Heart right ventricle (tissue), 16 donors: ENCODE results near the gene GLUD2. TPM values are rescaled to one million over a fixed set of nuclear protein-coding genes. Genes with fewer than 3 reads are reported as not detected.

ENCODE experiments used
- ATAC-seq, 8 donors: fragments of 200-7000 bp; cut with Tn5 transposase; one replicate each; pipeline ENCODE4 v1.9.1; 2020; ENCODE audit warnings: mild to moderate bottlenecking in 8 of 8, moderate library complexity in 8 of 8, moderate number of reproducible peaks in 1 of 8
- DNase-seq, 2 donors: peaks; one replicate each; pipeline ENCODE4 v3.0.0-alpha.2; 2020
- H3K27ac ChIP-seq, 10 donors: fragments of 200-600 bp; sonication (generic) in 2 of 10; one replicate each; pipeline versions ENCODE4 v1.5.0 to v1.8.0; 2020 to 2022; ENCODE audit warnings: mild to moderate bottlenecking in 3 of 10
- H3K27me3 ChIP-seq, 7 donors: fragments of 200-600 bp; one replicate each; pipeline ENCODE4 v1.8.0; 2021 to 2022; ENCODE audit warnings: mild to moderate bottlenecking in 2 of 7
- H3K36me3 ChIP-seq, 9 donors: fragments of 200-600 bp; sonication (generic) in 1 of 9; one replicate each; pipeline versions ENCODE4 v1.5.0 to v1.8.0; 2020 to 2022; ENCODE audit warnings: mild to moderate bottlenecking in 2 of 9
- H3K4me1 ChIP-seq, 9 donors: fragments of 200-600 bp; sonication (generic) in 1 of 9; one replicate each; pipeline versions ENCODE4 v1.5.0 to v1.8.0; 2020 to 2022; ENCODE audit warnings: mild to moderate bottlenecking in 4 of 9
- H3K4me3 ChIP-seq, 10 donors: fragments of 200-600 bp; sonication (generic) in 2 of 10; one replicate each; pipeline versions ENCODE4 v1.5.0 to v1.8.0; 2020 to 2022; ENCODE audit warnings: mild to moderate bottlenecking in 7 of 10, moderate library complexity in 2 of 10
- H3K9me3 ChIP-seq, 11 donors: fragments of 200-600 bp in 10 of 11; sonication (generic) in 2 of 11; one replicate each; pipeline versions ENCODE4 v1.5.0 to v1.8.0; 2013 to 2022; ENCODE audit warnings: mild to moderate bottlenecking in 2 of 11, control low read depth in 1 of 11, moderate library complexity in 1 of 11
- CTCF ChIP-seq, 9 donors: fragments of 200-600 bp; sonication (generic) in 2 of 9; IDR thresholded peaks; one replicate each; pipeline versions ENCODE4 v1.5.0 to v1.8.0; 2021 to 2022; ENCODE audit warnings: antibody characterized with exemption in 9 of 9, mild to moderate bottlenecking in 5 of 9, moderate library complexity in 1 of 9
- WGBS, 2 donors: extraction: QIAGEN DNeasy Blood & Tissue Kit; methylation state at CpG; one replicate each; pipeline ENCODE4 v1.1.7; 2013; ENCODE audit warnings: inconsistent platforms in 1 of 2; 5-methylcytosine and 5-hydroxymethylcytosine counted together
- intact Hi-C, 10 donors: fragments of 100-400 bp; cut with DNase I; formaldehyde crosslinking; loops; one replicate each; pipeline versions ENCODE4 v1.11.1 to v1.14.2; 2022
- polyA plus RNA-seq, 2 donors: library from polyadenylated mRNA; stranded (reverse); fragments of 200-250 nt; gene quantifications; one replicate each; pipeline ENCODE4 v1.2.3, GENCODE V29; 2013
- total RNA-seq, 10 donors: library from RNA; stranded (reverse); fragmentation: NEBNext Ultra II Directional in 3 of 10; extraction: Animal tissue kit (Norgen Biotek cat#: 25700) in 3 of 10; gene quantifications; one replicate each; pipeline versions ENCODE4 v1.2.1 to v1.2.4, GENCODE V29; 2021 to 2023
- donor health status: Arrhythmogenic right ventricular cardiomyopathy.
- donor health status: ischemic (EF 13 %, LVEDD 7.1; RV severe dilation, severe dysfunction).
- donor health status: healthy with polysubstance abuse.
- donor health status: DM: no; HTN: yes; CAD: no.
- donor health status: DM: no; HTN: no; CAD: no.
- donor health status: ischemic (EF 25% LVEDD 6.9; RV normal size, moderate dysfunction).
- donor health status: ischemic (EF 25% LVEDD 5.7; RV mildly dilated, moderate dysfunction).
- donor health status: healthy.
- donor health status: DM: yes; HTN: yes; CAD: no.
- donor health status: Ischemic cardiomyopathy.
- donor health status: ischemic (EF 35%, LVEDD 5.7; RV mildly dilated, moderate dysfunction).
- donor health status: nonischemic (EF 11% LVEDD 7.7; RV severe dilation, severe dysfunction).
- donor health status: DM: yes; HTN: yes; CAD: no.
- donor health status: PGD.
- donor health status: ischemic (EF 29% LVEDD 5.4; RV normal size, mild dysfunction).
- donor health status: nonischemic (EF 23%, LVEDD 6.1; RV moderate dilation, normal function).

The GLUD2 gene
- total and polyA plus RNA-seq, 12 donors: 0.62 to 1.7 (median 0.85) TPM

- DNase-seq (no peak), ATAC-seq (peak in 2 of 8 donors; percentile 28 to 37)
- Histone ChIP-seq H3K9me3 (peaks cover 0 to 10% (median 0%) of the 10 kb centered on the region in 11 donors), H3K36me3 (no peaks in the 10 kb centered on the region), H3K27ac (no peak overlapping the region), H3K4me1 (peaks cover 0 to 20% (median 0%) of the 10 kb centered on the region in 9 donors), H3K27me3 (no peaks in the 10 kb centered on the region), H3K4me3 (no peak overlapping the region)
- intact Hi-C loops: no loop called here
- 45 to 46% methylated on average over 3 of the region's 3 CpGs for WGBS, 2 donors
- no peak for TF ChIP-seq CTCF (IDR thresholded peaks at IDR 0.05)
Measured at GRCh38 chrX:121009764-121010163, 37.6 kb upstream of the GLUD2 start.

- no peak for TF ChIP-seq CTCF (IDR thresholded peaks at IDR 0.05)
- peaks cover 0 to 10% (median 0%) of the 10 kb centered on the region in 11 donors for H3K9me3 ChIP-seq
- H3K27me3 ChIP-seq: no peaks in the 10 kb centered on the region
- peak in 1 of 8 donors; percentile 63 for ATAC-seq
- H3K4me1 ChIP-seq: peaks cover 0 to 20% (median 0%) of the 10 kb centered on the region in 9 donors
- no peak overlapping the region for H3K27ac ChIP-seq
- no peak overlapping the region for H3K4me3 ChIP-seq
- no peak for DNase-seq
- no peaks in the 10 kb centered on the region for H3K36me3 ChIP-seq
- WGBS, 2 donors: 21 to 29% methylated on average over 4 of the region's 4 CpGs
- intact Hi-C loops: no loop called here
Measured at GRCh38 chrX:121010218-121010617, 37.2 kb upstream of the GLUD2 start.

GRCh38 chrX:121011254-121011653 is 36.2 kb upstream of the GLUD2 start:
- peaks cover 0 to 20% (median 0%) of the 10 kb centered on the region in 9 donors for H3K4me1 ChIP-seq
- no peak overlapping the region for H3K27ac ChIP-seq
- WGBS, 2 donors: 59 to 62% methylated on average over 7 of the region's 7 CpGs
- no peak for TF ChIP-seq CTCF (IDR thresholded peaks at IDR 0.05)
- peaks cover 0 to 7% (median 0%) of the 10 kb centered on the region in 11 donors for H3K9me3 ChIP-seq
- no peak overlapping the region for H3K4me3 ChIP-seq
- no peaks in the 10 kb centered on the region for H3K27me3 ChIP-seq
- intact Hi-C loops: no loop called here
- no peaks in the 10 kb centered on the region for H3K36me3 ChIP-seq
- ATAC-seq: no peak
- DNase-seq: no peak

- Histone ChIP-seq H3K27ac (no peak overlapping the region), H3K4me3 (no peak overlapping the region), H3K4me1 (peaks cover 0 to 16% (median 0%) of the 10 kb centered on the region in 9 donors), H3K36me3 (no peaks in the 10 kb centered on the region), H3K27me3 (no peaks in the 10 kb centered on the region), H3K9me3 (peaks cover 0 to 5% (median 0%) of the 10 kb centered on the region in 11 donors)
- no peak for ATAC-seq
- no peak for DNase-seq
- TF ChIP-seq CTCF (IDR thresholded peaks at IDR 0.05): no peak
- intact Hi-C loops: no loop called here
Measured at GRCh38 chrX:121013897-121014455, 33.4 kb upstream of the GLUD2 start.
